ENCODE results near the gene MBD2.

The MBD2 gene

DNA sequence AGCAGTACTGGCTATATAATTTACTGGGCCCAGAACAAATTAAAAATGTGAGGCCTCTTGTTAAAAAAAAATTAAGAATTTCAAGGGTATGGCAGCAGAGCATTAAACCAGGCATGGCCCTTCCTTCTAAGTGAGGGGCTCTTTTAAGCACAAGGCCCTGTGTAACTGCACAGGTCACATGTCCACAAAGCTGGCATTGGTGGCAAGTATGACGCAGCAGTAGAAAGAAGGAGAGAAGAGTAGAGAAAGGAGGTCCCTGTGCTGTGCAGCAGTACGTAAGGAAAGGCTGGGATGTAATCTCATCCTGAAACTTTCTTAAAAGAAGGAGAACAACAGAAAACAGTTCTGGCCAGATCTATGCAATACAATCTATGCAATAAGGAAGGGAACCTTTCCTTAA lies 51.2 kb downstream of the MBD2 start:
- TF ChIP-seq CTCF (conservative IDR thresholded peaks at IDR 0.05; ENCODE audit: low read depth, low read length) = no peak
- no peak overlapping the region for H3K4me3 ChIP-seq (IDR thresholded peaks at IDR 0.05; ENCODE audit: insufficient read depth, low read depth, low read length)
- no peaks in the 10 kb centered on the region for H3K36me3 ChIP-seq (ENCODE audit: insufficient read depth)
- peaks cover 95% of the 10 kb centered on the region for H3K79me2 ChIP-seq (ENCODE audit: insufficient read depth, low read depth)
- H2AFZ ChIP-seq (ENCODE audit: low read depth) = no peak overlapping the region
- H3K27ac ChIP-seq = peak overlapping the region; percentile 54; the same call in 1 of the 2 replicates
- 0 out of 2 replicates have a peak, but pooled peaks cover 4% of the 10 kb centered on the region for H4K20me1 ChIP-seq (ENCODE audit: insufficient read depth)
- H3K9ac ChIP-seq = peak overlapping the region; percentile 5; the same call in 1 of the 2 replicates
- H3K4me2 ChIP-seq = peak overlapping the region; percentile 79
- peaks cover 77% of the 10 kb centered on the region for H3K4me1 ChIP-seq (ENCODE audit: low read depth, poor library complexity, severe bottlenecking)
- no peaks in the 10 kb centered on the region for H3K27me3 ChIP-seq (ENCODE audit: insufficient read depth, low read depth)

- Histone ChIP-seq H3K4me1 (ENCODE audit: low read depth, poor library complexity, severe bottlenecking) (peaks cover 43% of the 10 kb centered on the region), H3K4me3 (IDR thresholded peaks at IDR 0.05; ENCODE audit: insufficient read depth, low read depth, low read length) (no peak overlapping the region), H3K27me3 (ENCODE audit: insufficient read depth, low read depth) (no peaks in the 10 kb centered on the region), H3K36me3 (ENCODE audit: insufficient read depth) (peaks cover 4% of the 10 kb centered on the region), H3K27ac (no peak overlapping the region), H4K20me1 (ENCODE audit: insufficient read depth) (no peaks in the 10 kb centered on the region), H3K9ac (no peak overlapping the region), H3K79me2 (ENCODE audit: insufficient read depth, low read depth) (peaks cover 69% of the 10 kb centered on the region), H2AFZ (ENCODE audit: low read depth) (no peak overlapping the region), H3K4me2 (no peak overlapping the region)
- TF ChIP-seq CTCF (conservative IDR thresholded peaks at IDR 0.05; ENCODE audit: low read depth, low read length) = no peak
These were observed 54.8 kb downstream of the MBD2 start for GRCh38 chr18:54169431-54170403.

DNA sequence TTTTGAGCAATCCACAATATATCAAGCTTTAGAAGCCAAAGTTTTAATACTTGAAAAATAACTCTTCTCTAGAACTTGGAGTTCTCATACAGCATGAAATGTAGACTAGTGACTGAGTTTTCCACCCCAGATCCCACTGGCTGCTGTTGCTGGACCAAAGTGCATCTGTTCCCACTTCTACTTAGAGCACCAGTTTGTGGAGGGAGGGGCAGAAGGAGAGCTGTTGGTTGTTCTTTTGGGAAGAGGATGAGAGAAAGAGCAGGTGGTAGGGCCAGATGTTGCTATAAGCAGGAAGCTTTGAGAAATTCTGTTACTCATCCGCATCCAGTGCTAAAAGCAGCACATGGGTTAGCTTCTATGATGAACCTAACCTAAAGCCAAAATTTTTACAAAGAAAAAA lies 59.0 kb downstream of the MBD2 start:
- Histone ChIP-seq H3K9ac (no peak overlapping the region), H3K79me2 (ENCODE audit: insufficient read depth, low read depth) (peaks cover 27% of the 10 kb centered on the region), H3K4me1 (ENCODE audit: low read depth, poor library complexity, severe bottlenecking) (peaks cover 11% of the 10 kb centered on the region), H3K4me2 (no peak overlapping the region), H3K27ac (no peak overlapping the region), H4K20me1 (ENCODE audit: insufficient read depth) (no peaks in the 10 kb centered on the region), H3K4me3 (IDR thresholded peaks at IDR 0.05; ENCODE audit: insufficient read depth, low read depth, low read length) (no peak overlapping the region), H2AFZ (ENCODE audit: low read depth) (no peak overlapping the region), H3K36me3 (ENCODE audit: insufficient read depth) (peaks cover 20% of the 10 kb centered on the region), H3K27me3 (ENCODE audit: insufficient read depth, low read depth) (no peaks in the 10 kb centered on the region)
- no peak for TF ChIP-seq CTCF (conservative IDR thresholded peaks at IDR 0.05; ENCODE audit: low read depth, low read length)

DNA sequence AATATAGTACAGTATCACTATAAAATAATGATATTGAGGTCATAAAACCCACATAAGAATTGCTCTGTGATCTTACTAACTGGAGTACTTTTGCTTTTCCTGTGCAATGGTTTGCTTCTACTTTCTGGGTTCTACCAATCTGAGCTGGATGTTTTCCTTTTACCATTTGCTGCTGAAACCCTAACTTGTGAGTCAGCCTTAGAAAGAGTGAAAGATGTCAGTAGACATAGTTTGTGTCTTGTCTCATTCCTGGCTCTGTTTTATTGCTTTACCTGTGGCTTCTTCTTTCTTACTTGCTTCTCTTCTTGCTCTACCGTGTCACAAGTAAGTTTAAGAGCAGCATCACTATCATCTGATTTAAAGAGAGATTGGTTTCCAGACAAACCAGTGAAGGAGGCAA lies 61.0 kb downstream of the MBD2 start:
- no peak overlapping the region for H3K4me2 ChIP-seq
- no peaks in the 10 kb centered on the region for H3K4me1 ChIP-seq (ENCODE audit: low read depth, poor library complexity, severe bottlenecking)
- H3K79me2 ChIP-seq (ENCODE audit: insufficient read depth, low read depth) = peaks cover 10% of the 10 kb centered on the region
- H3K27me3 ChIP-seq (ENCODE audit: insufficient read depth, low read depth) = no peaks in the 10 kb centered on the region
- H3K4me3 ChIP-seq (IDR thresholded peaks at IDR 0.05; ENCODE audit: insufficient read depth, low read depth, low read length) = no peak overlapping the region
- H2AFZ ChIP-seq (ENCODE audit: low read depth) = no peak overlapping the region
- no peak overlapping the region for H3K27ac ChIP-seq
- H3K36me3 ChIP-seq (ENCODE audit: insufficient read depth) = peaks cover 33% of the 10 kb centered on the region
- H3K9ac ChIP-seq = no peak overlapping the region
- no peak for TF ChIP-seq CTCF (conservative IDR thresholded peaks at IDR 0.05; ENCODE audit: low read depth, low read length)
- 0 out of 2 replicates have a peak, but pooled peaks cover 3% of the 10 kb centered on the region for H4K20me1 ChIP-seq (ENCODE audit: insufficient read depth)
